Neural cell (in vitro differentiated cells): Measurements from ENCODE around the gene HSD11B1L. TPM values are rescaled to one million over a fixed set of nuclear protein-coding genes. Genes with fewer than 3 reads are reported as not detected.

Experiments used
- H2AFZ ChIP-seq: fragments of 200-600, 300-800 bp; sonication (generic), shearing (Covaris generic); 2 replicates; pipeline ENCODE4 v1.6.0; 2014; ENCODE audit warnings: low read depth, mild to moderate bottlenecking, antibody characterized with exemption, low read length, moderate library complexity
- H3F3A ChIP-seq: fragments of 200-600 bp; shearing (Covaris generic); 2 replicates; pipeline ENCODE4 v1.6.1; 2016; ENCODE audit warnings: mild to moderate bottlenecking, moderate library complexity, mixed read lengths, antibody characterized with exemption, low read length; ENCODE audit not compliant: insufficient read depth, poor library complexity, severe bottlenecking
- H3K27ac ChIP-seq: fragments of 200-600, 300-800 bp; sonication (generic), shearing (Covaris generic); 2 replicates; pipeline ENCODE4 v1.5.1; 2014; ENCODE audit warnings: mild to moderate bottlenecking, low read length, moderate library complexity
- H3K27me3 ChIP-seq: fragments of 300-800, 200-600 bp; sonication (generic), shearing (Covaris generic); 2 replicates; pipeline ENCODE4 v1.6.0; 2014; ENCODE audit warnings: mild to moderate bottlenecking, low read depth, low read length, moderate library complexity; ENCODE audit not compliant: insufficient read depth
- H3K36me3 ChIP-seq: fragments of 300-800, 200-600 bp; sonication (generic), shearing (Covaris generic); 2 replicates; pipeline ENCODE4 v1.5.1; 2014; ENCODE audit warnings: mild to moderate bottlenecking, antibody characterized with exemption, low read length, moderate library complexity; ENCODE audit not compliant: insufficient read depth
- H3K4me2 ChIP-seq: fragments of 300-800, 200-600 bp; sonication (generic), shearing (Covaris generic); 2 replicates; pipeline ENCODE4 v1.6.0; 2014; ENCODE audit warnings: mild to moderate bottlenecking, low read length
- H3K4me3 ChIP-seq: fragments of 300-800, 200-600 bp; sonication (generic), shearing (Covaris generic); 2 replicates; pipeline ENCODE4 v1.5.1; 2014; ENCODE audit warnings: mild to moderate bottlenecking, low read length, moderate library complexity
- H3K79me2 ChIP-seq: fragments of 200-600 bp; shearing (Covaris generic); replicated peaks from 2 replicates; pipeline ENCODE4 v1.6.0; 2014; ENCODE audit warnings: mild to moderate bottlenecking, low read length, moderate library complexity; ENCODE audit not compliant: insufficient read depth
- H3K9ac ChIP-seq: fragments of 300-800, 200-600 bp; sonication (generic), shearing (Covaris generic); 2 replicates; pipeline ENCODE4 v1.6.1; 2016; ENCODE audit warnings: mild to moderate bottlenecking, low read length, mixed read lengths
- H3K9me2 ChIP-seq: fragments of 200-600 bp; shearing (Covaris generic); 2 replicates; pipeline ENCODE4 v1.6.1; 2016; ENCODE audit warnings: mild to moderate bottlenecking, low read length, mixed read lengths; ENCODE audit not compliant: insufficient read depth
- H3K9me3 ChIP-seq: fragments of 200-600, 300-800 bp; sonication (generic), shearing (Covaris generic); 2 replicates; pipeline ENCODE4 v1.6.1; 2016; ENCODE audit warnings: mild to moderate bottlenecking, mixed run types, low read length, moderate library complexity, mixed read lengths
- H4K20me1 ChIP-seq: fragments of 200-600 bp; shearing (Covaris generic); 2 replicates; pipeline ENCODE4 v1.6.1; 2016; ENCODE audit warnings: mild to moderate bottlenecking, mixed run types; ENCODE audit not compliant: insufficient read depth
- EP300 ChIP-seq: fragments of 450-650 bp; conservative IDR thresholded peaks from 2 replicates; pipeline ENCODE4 v1.6.1; 2014; ENCODE audit warnings: antibody characterized with exemption, mild to moderate bottlenecking, moderate library complexity; ENCODE audit not compliant: poor library complexity, severe bottlenecking
- EZH2 ChIP-seq: fragments of 200-600, 300-800 bp; shearing (Covaris generic), sonication (generic); IDR thresholded peaks from 2 replicates; pipeline ENCODE4 v1.6.1; 2014; ENCODE audit warnings: antibody characterized with exemption, low read length, borderline replicate concordance, mild to moderate bottlenecking; ENCODE audit not compliant: insufficient read depth, poor library complexity, severe bottlenecking
- MXI1 ChIP-seq: fragments of 450-650 bp; conservative IDR thresholded peaks from 2 replicates; pipeline ENCODE4 v1.6.1; 2014; ENCODE audit warnings: antibody characterized with exemption, mild to moderate bottlenecking; ENCODE audit not compliant: poor library complexity, severe bottlenecking
- POLR2AphosphoS5 ChIP-seq: IDR thresholded peaks from 2 replicates; pipeline ENCODE4 v1.6.1; 2012
- RAD21 ChIP-seq: fragments of 450-650 bp; conservative IDR thresholded peaks from 2 replicates; pipeline ENCODE4 v1.6.1; 2014; ENCODE audit warnings: antibody characterized with exemption, mild to moderate bottlenecking, moderate library complexity
- SMC3 ChIP-seq: fragments of 450-650 bp; conservative IDR thresholded peaks from 2 replicates; pipeline ENCODE4 v1.6.1; 2014; ENCODE audit warnings: antibody characterized with exemption, mild to moderate bottlenecking, moderate library complexity; ENCODE audit not compliant: poor library complexity
- TAF1 ChIP-seq: IDR thresholded peaks from 2 replicates; pipeline ENCODE4 v1.6.1; 2012; ENCODE audit warnings: low read depth
- polyA plus RNA-seq: library from polyadenylated mRNA; depleted of rRNA; stranded (reverse); fragments of >200 nt; gene quantifications from 2 replicates; pipeline ENCODE4 v1.2.3, GENCODE V29; 2014
- TF ChIP-seq, protein P1 (sequence below): fragments of 450-650 bp; IDR thresholded peaks from 2 replicates; pipeline ENCODE4 v1.5.1; 2014; ENCODE audit warnings: antibody characterized with exemption, mild to moderate bottlenecking, moderate library complexity; ENCODE audit not compliant: poor library complexity, severe bottlenecking
- TF ChIP-seq, protein P2 (sequence below): IDR thresholded peaks from 2 replicates; pipeline ENCODE4 v1.6.1; 2012; ENCODE audit warnings: borderline replicate concordance

Gene HSD11B1L
- polyA plus RNA-seq, 1 donor from 2014 or later = 170 TPM

DNA sequence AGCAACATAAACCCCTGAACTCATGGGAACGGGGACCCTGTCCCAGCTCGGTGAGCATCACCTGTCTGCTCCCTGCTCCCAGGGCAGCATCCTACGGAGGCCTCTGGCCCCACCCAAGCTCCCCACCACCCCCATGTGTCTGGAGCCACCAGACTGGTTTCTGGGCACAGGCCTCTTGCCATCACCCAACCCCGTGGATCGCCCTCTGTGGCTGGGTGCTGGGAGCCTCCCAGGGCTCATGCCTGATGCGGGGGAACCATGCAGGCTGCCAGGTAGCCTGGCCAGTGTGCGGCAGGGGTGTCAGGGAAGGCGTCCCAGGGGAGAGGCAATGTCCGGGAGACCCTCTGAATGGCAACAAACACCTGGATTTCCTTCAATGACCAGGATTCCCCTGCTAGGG is 3.2 kb upstream of the HSD11B1L start:
- Histone ChIP-seq H2AFZ (no peak overlapping the region), H3K36me3 (no peaks in the 10 kb centered on the region), H3K4me3 (no peak overlapping the region), H3K9ac (no peak overlapping the region), H3K27me3 (no peaks in the 10 kb centered on the region), H3K27ac (no peak overlapping the region), H3K9me3 (no peaks in the 10 kb centered on the region), H3K9me2 (no peaks in the 10 kb centered on the region), H3K4me2 (no peak overlapping the region), H3K79me2 (peaks cover 12% of the 10 kb centered on the region), H4K20me1 (no peaks in the 10 kb centered on the region), H3F3A (no peaks in the 10 kb centered on the region)
- no peak for TF ChIP-seq SMC3
- TF ChIP-seq, protein P1, sequence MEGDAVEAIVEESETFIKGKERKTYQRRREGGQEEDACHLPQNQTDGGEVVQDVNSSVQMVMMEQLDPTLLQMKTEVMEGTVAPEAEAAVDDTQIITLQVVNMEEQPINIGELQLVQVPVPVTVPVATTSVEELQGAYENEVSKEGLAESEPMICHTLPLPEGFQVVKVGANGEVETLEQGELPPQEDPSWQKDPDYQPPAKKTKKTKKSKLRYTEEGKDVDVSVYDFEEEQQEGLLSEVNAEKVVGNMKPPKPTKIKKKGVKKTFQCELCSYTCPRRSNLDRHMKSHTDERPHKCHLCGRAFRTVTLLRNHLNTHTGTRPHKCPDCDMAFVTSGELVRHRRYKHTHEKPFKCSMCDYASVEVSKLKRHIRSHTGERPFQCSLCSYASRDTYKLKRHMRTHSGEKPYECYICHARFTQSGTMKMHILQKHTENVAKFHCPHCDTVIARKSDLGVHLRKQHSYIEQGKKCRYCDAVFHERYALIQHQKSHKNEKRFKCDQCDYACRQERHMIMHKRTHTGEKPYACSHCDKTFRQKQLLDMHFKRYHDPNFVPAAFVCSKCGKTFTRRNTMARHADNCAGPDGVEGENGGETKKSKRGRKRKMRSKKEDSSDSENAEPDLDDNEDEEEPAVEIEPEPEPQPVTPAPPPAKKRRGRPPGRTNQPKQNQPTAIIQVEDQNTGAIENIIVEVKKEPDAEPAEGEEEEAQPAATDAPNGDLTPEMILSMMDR = no peak
- no peak for TF ChIP-seq RAD21
- TF ChIP-seq EP300 = no peak
- TF ChIP-seq MXI1 = no peak
- no peak for TF ChIP-seq POLR2AphosphoS5
- no peak for TF ChIP-seq EZH2
- TF ChIP-seq TAF1 = no peak
- TF ChIP-seq, protein P2, sequence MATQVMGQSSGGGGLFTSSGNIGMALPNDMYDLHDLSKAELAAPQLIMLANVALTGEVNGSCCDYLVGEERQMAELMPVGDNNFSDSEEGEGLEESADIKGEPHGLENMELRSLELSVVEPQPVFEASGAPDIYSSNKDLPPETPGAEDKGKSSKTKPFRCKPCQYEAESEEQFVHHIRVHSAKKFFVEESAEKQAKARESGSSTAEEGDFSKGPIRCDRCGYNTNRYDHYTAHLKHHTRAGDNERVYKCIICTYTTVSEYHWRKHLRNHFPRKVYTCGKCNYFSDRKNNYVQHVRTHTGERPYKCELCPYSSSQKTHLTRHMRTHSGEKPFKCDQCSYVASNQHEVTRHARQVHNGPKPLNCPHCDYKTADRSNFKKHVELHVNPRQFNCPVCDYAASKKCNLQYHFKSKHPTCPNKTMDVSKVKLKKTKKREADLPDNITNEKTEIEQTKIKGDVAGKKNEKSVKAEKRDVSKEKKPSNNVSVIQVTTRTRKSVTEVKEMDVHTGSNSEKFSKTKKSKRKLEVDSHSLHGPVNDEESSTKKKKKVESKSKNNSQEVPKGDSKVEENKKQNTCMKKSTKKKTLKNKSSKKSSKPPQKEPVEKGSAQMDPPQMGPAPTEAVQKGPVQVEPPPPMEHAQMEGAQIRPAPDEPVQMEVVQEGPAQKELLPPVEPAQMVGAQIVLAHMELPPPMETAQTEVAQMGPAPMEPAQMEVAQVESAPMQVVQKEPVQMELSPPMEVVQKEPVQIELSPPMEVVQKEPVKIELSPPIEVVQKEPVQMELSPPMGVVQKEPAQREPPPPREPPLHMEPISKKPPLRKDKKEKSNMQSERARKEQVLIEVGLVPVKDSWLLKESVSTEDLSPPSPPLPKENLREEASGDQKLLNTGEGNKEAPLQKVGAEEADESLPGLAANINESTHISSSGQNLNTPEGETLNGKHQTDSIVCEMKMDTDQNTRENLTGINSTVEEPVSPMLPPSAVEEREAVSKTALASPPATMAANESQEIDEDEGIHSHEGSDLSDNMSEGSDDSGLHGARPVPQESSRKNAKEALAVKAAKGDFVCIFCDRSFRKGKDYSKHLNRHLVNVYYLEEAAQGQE = no peak

GRCh38 chr19:5678071-5678718 is 2.6 kb upstream of the HSD11B1L start:
- H3K4me2 ChIP-seq = no peak overlapping the region
- no peak overlapping the region for H2AFZ ChIP-seq
- no peaks in the 10 kb centered on the region for H3K27me3 ChIP-seq
- no peaks in the 10 kb centered on the region for H3K9me2 ChIP-seq
- no peak for TF ChIP-seq POLR2AphosphoS5
- TF ChIP-seq MXI1 = no peak
- no peak for TF ChIP-seq RAD21
- no peak for TF ChIP-seq EZH2
- TF ChIP-seq, protein P1 = no peak
- TF ChIP-seq EP300 = no peak
- TF ChIP-seq, protein P2 = no peak
- TF ChIP-seq TAF1 = no peak
- TF ChIP-seq SMC3 = no peak
- H3K79me2 ChIP-seq = peaks cover 18% of the 10 kb centered on the region
- no peak overlapping the region for H3K4me3 ChIP-seq
- no peaks in the 10 kb centered on the region for H4K20me1 ChIP-seq
- no peaks in the 10 kb centered on the region for H3F3A ChIP-seq
- no peaks in the 10 kb centered on the region for H3K9me3 ChIP-seq
- H3K27ac ChIP-seq = no peak overlapping the region
- no peak overlapping the region for H3K9ac ChIP-seq
- no peaks in the 10 kb centered on the region for H3K36me3 ChIP-seq
